H1 (cell line): Measurements from ENCODE around the gene EVC2. TPM values are rescaled to one million over a fixed set of nuclear protein-coding genes. Genes with fewer than 3 reads are reported as not detected.

Experiments used
- CTCF ChIA-PET: fragments of 300-600 bp; sonication (Branson Sonifier 250); formaldehyde crosslinking; loops from one replicate; lab custom pipeline; 2021; ENCODE audit not compliant: partially characterized antibody; lab: Charles Lee
- POLR2A ChIA-PET: fragments of 300-600 bp; sonication (Branson Sonifier 250); formaldehyde crosslinking; loops from one replicate; lab custom pipeline; 2021; ENCODE audit warnings: inconsistent platforms; ENCODE audit not compliant: partially characterized antibody; lab: Charles Lee
- DNase-seq, 2 experiments: peaks; one replicate each; pipeline versions ENCODE4 v3.0.0 to v3.0.0-alpha.2; 2010 to 2022; ENCODE audit warnings: low spot score in 2 of 2, low read depth in 1 of 2, mixed read lengths in 1 of 2
- FAIRE-seq: peaks from 2 replicates; lab custom pipeline; 2011; peaks lifted over from hg19 to GRCh38; lab: Jason Lieb, UNC
- H2AFZ ChIP-seq: 2 replicates; pipeline ENCODE4 v1.8.1; 2012; ENCODE audit warnings: low read length, inconsistent platforms
- H2AK5ac ChIP-seq: 2 replicates; pipeline ENCODE4 v1.6.1; 2013; ENCODE audit warnings: low read depth, low read length
- H2BK120ac ChIP-seq: replicated peaks from 2 replicates; pipeline ENCODE3; 2013; ENCODE audit warnings: low read depth, low read length, inconsistent platforms
- H2BK12ac ChIP-seq: 2 replicates; pipeline ENCODE4 v1.6.1; 2013; ENCODE audit warnings: low read depth, low read length
- H2BK15ac ChIP-seq: 2 replicates; pipeline ENCODE4 v1.6.1; 2013; ENCODE audit warnings: low read length
- H2BK20ac ChIP-seq: 2 replicates; pipeline ENCODE4 v1.6.1; 2013; ENCODE audit warnings: low read length
- H2BK5ac ChIP-seq: 2 replicates; pipeline ENCODE4 v1.6.1; 2013; ENCODE audit warnings: low read depth, low read length
- H3K14ac ChIP-seq: 2 replicates; pipeline ENCODE4 v1.6.1; 2013; ENCODE audit warnings: inconsistent platforms; ENCODE audit not compliant: insufficient read length
- H3K18ac ChIP-seq: 2 replicates; pipeline ENCODE4 v1.6.1; 2013; ENCODE audit warnings: low read length; ENCODE audit errors: extremely low read depth
- H3K23ac ChIP-seq: 2 replicates; pipeline ENCODE4 v1.6.1; 2013; ENCODE audit warnings: inconsistent platforms; ENCODE audit not compliant: insufficient read length
- H3K23me2 ChIP-seq: 2 replicates; pipeline ENCODE4 v1.6.1; 2013; ENCODE audit warnings: low read depth, low read length
- H3K27ac ChIP-seq: 2 replicates; pipeline ENCODE4 v1.6.1; 2011; ENCODE audit warnings: low read depth, low read length, inconsistent platforms
- H3K27me3 ChIP-seq, 4 experiments: replicated peaks in 1 of 4; 1 replicate in 1 of 4; 2 replicates in 3 of 4; pipeline versions ENCODE4 v1.6.1 to v1.8.1; 2011 to 2013; ENCODE audit warnings: low read length in 3 of 4, mild to moderate bottlenecking in 3 of 4, inconsistent platforms in 2 of 4, mixed read lengths in 2 of 4, moderate library complexity in 1 of 4; ENCODE audit not compliant: control insufficient read depth in 3 of 4, insufficient read depth in 3 of 4; ENCODE audit errors: extremely low read depth in 1 of 4
- H3K36me3 ChIP-seq, 4 experiments: 2 replicates each; pipeline versions ENCODE4 v1.6.1 to v1.8.1; 2011 to 2013; ENCODE audit warnings: mild to moderate bottlenecking in 4 of 4, low read length in 3 of 4, moderate library complexity in 2 of 4, control low read depth in 1 of 4, inconsistent platforms in 1 of 4; ENCODE audit not compliant: insufficient read depth in 4 of 4, control insufficient read depth in 2 of 4
- H3K4ac ChIP-seq: replicated peaks from 2 replicates; pipeline ENCODE3; 2013; ENCODE audit warnings: low read length, low read depth, mixed read lengths, inconsistent platforms; ENCODE audit not compliant: insufficient read length
- H3K4me1 ChIP-seq, 4 experiments: replicated peaks in 1 of 4; 1 replicate in 1 of 4; 2 replicates in 3 of 4; pipeline versions ENCODE4 v1.6.1 to v1.8.1; 2011 to 2013; ENCODE audit warnings: low read length in 3 of 4, inconsistent platforms in 2 of 4, mixed read lengths in 1 of 4; ENCODE audit not compliant: insufficient read depth in 4 of 4, control insufficient read depth in 3 of 4
- H3K4me2 ChIP-seq, 2 experiments: 2 replicates each; pipeline versions ENCODE4 v1.6.1 to v1.8.1; 2011 to 2013; ENCODE audit warnings: low read depth in 2 of 2, low read length in 2 of 2, control low read depth in 1 of 2, inconsistent platforms in 1 of 2, mild to moderate bottlenecking in 1 of 2; ENCODE audit not compliant: insufficient read depth in 1 of 2
- H3K4me3 ChIP-seq, 4 experiments: fragments of 200-600, 300-600 bp in 1 of 4; sonication (generic), shearing (Covaris generic), sonication (Bioruptor Twin) in 1 of 4; 2 replicates each; pipeline versions ENCODE4 v1.5.1 to v1.8.1; 2011 to 2016; ENCODE audit warnings: low read length in 4 of 4, low read depth in 3 of 4, control low read depth in 2 of 4, inconsistent platforms in 2 of 4, mild to moderate bottlenecking in 2 of 4, mixed read lengths in 1 of 4, moderate library complexity in 1 of 4; ENCODE audit not compliant: insufficient read depth in 2 of 4; ENCODE audit errors: extremely low read depth in 1 of 4
- H3K56ac ChIP-seq: replicated peaks from 2 replicates; pipeline ENCODE3; 2013; ENCODE audit warnings: low read depth, mild to moderate bottlenecking, mixed read lengths, low read length, inconsistent platforms; ENCODE audit not compliant: insufficient read length
- H3K79me1 ChIP-seq: 2 replicates; pipeline ENCODE4 v1.6.1; 2013; ENCODE audit warnings: low read depth, low read length, control low read depth
- H3K79me2 ChIP-seq, 2 experiments: 2 replicates each; pipeline versions ENCODE4 v1.6.1 to v1.8.1; 2012 to 2013; ENCODE audit warnings: low read length in 2 of 2, mild to moderate bottlenecking in 2 of 2, inconsistent platforms in 1 of 2; ENCODE audit not compliant: insufficient read depth in 2 of 2, control insufficient read depth in 1 of 2
- H3K9ac ChIP-seq, 4 experiments: replicated peaks in 1 of 4; 1 replicate in 1 of 4; 2 replicates in 3 of 4; pipeline versions ENCODE4 v1.6.1 to v1.8.1; 2011 to 2013; ENCODE audit warnings: low read depth in 3 of 4, low read length in 3 of 4, control low read depth in 2 of 4, mild to moderate bottlenecking in 2 of 4, moderate library complexity in 2 of 4, inconsistent platforms in 1 of 4; ENCODE audit errors: extremely low read depth in 1 of 4
- H3K9me3 ChIP-seq, 2 experiments: 2 replicates each; pipeline versions ENCODE4 v1.6.1 to v1.8.1; 2012 to 2013; ENCODE audit warnings: mild to moderate bottlenecking in 2 of 2, moderate library complexity in 2 of 2, control low read depth in 1 of 2, inconsistent platforms in 1 of 2, low read depth in 1 of 2, low read length in 1 of 2, mixed read lengths in 1 of 2; ENCODE audit not compliant: insufficient read depth in 2 of 2
- H4K20me1 ChIP-seq, 2 experiments: replicated peaks in 1 of 2; 2 replicates each; pipeline versions ENCODE3 to v1.8.1; 2011 to 2013; ENCODE audit warnings: inconsistent platforms in 2 of 2, low read length in 2 of 2, mild to moderate bottlenecking in 1 of 2; ENCODE audit not compliant: insufficient read depth in 2 of 2, control insufficient read depth in 1 of 2
- H4K5ac ChIP-seq: 2 replicates; pipeline ENCODE4 v1.6.1; 2013; ENCODE audit warnings: low read length, low read depth, mixed read lengths, inconsistent platforms; ENCODE audit not compliant: insufficient read length
- H4K8ac ChIP-seq: 2 replicates; pipeline ENCODE4 v1.8.0; 2013; ENCODE audit warnings: mild to moderate bottlenecking, moderate library complexity, low read length, inconsistent platforms; ENCODE audit not compliant: insufficient read depth; ENCODE audit errors: extremely low read depth
- H4K91ac ChIP-seq: replicated peaks from 2 replicates; pipeline ENCODE3; 2013; ENCODE audit warnings: low read length, mixed read lengths, inconsistent platforms; ENCODE audit not compliant: insufficient read length
- ASH2L ChIP-seq: fragments of 200-600, 300-600 bp; sonication (generic); IDR thresholded peaks from one replicate; pipeline ENCODE4 v1.7.1; 2017; ENCODE audit warnings: low read length
- ATF2 ChIP-seq: IDR thresholded peaks from 2 replicates; pipeline ENCODE4 v1.6.1; 2012; ENCODE audit warnings: low read length, inconsistent platforms
- CTBP2 ChIP-seq: IDR thresholded peaks from 2 replicates; pipeline ENCODE4 v1.7.0; 2011; ENCODE audit warnings: borderline replicate concordance, mild to moderate bottlenecking, moderate library complexity, mixed read lengths, low read length; ENCODE audit not compliant: insufficient read depth, insufficient read length
- GABPA ChIP-seq: IDR thresholded peaks from 2 replicates; pipeline ENCODE4 v1.6.1; 2011; ENCODE audit warnings: mild to moderate bottlenecking, low read length, moderate library complexity, borderline replicate concordance; ENCODE audit not compliant: insufficient read depth
- GTF2F1 ChIP-seq: IDR thresholded peaks from 2 replicates; pipeline ENCODE4 v1.6.1; 2012; ENCODE audit warnings: low read depth, low read length, improper control_type of control experiment, borderline replicate concordance
- JUN ChIP-seq: IDR thresholded peaks from 2 replicates; pipeline ENCODE4 v1.6.1; 2011; ENCODE audit warnings: low read depth, mild to moderate bottlenecking, improper control_type of control experiment, low read length
- POLR2AphosphoS5 ChIP-seq: IDR thresholded peaks from 2 replicates; pipeline ENCODE4 v1.6.1; 2011; ENCODE audit warnings: low read depth, low read length
- RAD21 ChIP-seq, 2 experiments: IDR thresholded peaks in 1 of 2; conservative IDR thresholded peaks in 1 of 2; 2 replicates each; pipeline ENCODE4 v1.6.1; 2011; ENCODE audit warnings: low read depth in 2 of 2, low read length in 2 of 2, improper control_type of control experiment in 1 of 2, inconsistent platforms in 1 of 2, mild to moderate bottlenecking in 1 of 2, moderate library complexity in 1 of 2
- RXRA ChIP-seq: IDR thresholded peaks from 2 replicates; pipeline ENCODE4 v1.6.1; 2011; ENCODE audit warnings: low read depth, mild to moderate bottlenecking, low read length, moderate library complexity; ENCODE audit not compliant: insufficient read depth
- SUZ12 ChIP-seq: fragments of 200-600 bp; sonication (generic); IDR thresholded peaks from 2 replicates; pipeline ENCODE4 v1.6.1; 2012; ENCODE audit warnings: mild to moderate bottlenecking, inconsistent platforms, low read length, moderate library complexity, mixed read lengths
- TEAD4 ChIP-seq: IDR thresholded peaks from 2 replicates; pipeline ENCODE4 v1.6.1; 2012; ENCODE audit warnings: low read depth, low read length, inconsistent platforms, mixed read lengths
- YY1 ChIP-seq: IDR thresholded peaks from 2 replicates; pipeline ENCODE4 v1.6.1; 2011; ENCODE audit warnings: low read depth, mild to moderate bottlenecking, low read length
- WGBS, 2 experiments: shearing (Covaris generic) in 1 of 2; methylation state at CpG; one replicate each; pipeline versions ENCODE4 v1.1.6 to v1.1.7; 2013 to 2015; ENCODE audit warnings: low lambda C conversion rate in 2 of 2, mixed read lengths in 2 of 2, inconsistent platforms in 1 of 2, low coverage in 1 of 2, missing lambda C conversion rate in 1 of 2; ENCODE audit not compliant: insufficient replicate concordance in 2 of 2, insufficient coverage in 1 of 2, insufficient read length in 1 of 2; ENCODE audit errors: extremely low coverage in 1 of 2, missing lambda C conversion rate in 1 of 2; 5-methylcytosine and 5-hydroxymethylcytosine counted together
- polyA plus RNA-seq, 7 experiments: library from polyadenylated mRNA; depleted of rRNA in 3 of 7; stranded (reverse) in 5 of 7; unstranded in 2 of 7; fragments of >200 nt in 5 of 7; fragments of 200-250 nt in 2 of 7; gene quantifications; 1 replicate in 5 of 7; 2 replicates in 1 of 7; 4 replicates in 1 of 7; pipeline versions ENCODE4 v1.2.1 to v1.2.3, GENCODE V29; 2011 to 2013; ENCODE audit warnings: missing spikeins in 2 of 7, mixed read lengths in 2 of 7
- total RNA-seq: library from RNA; stranded (reverse); fragmentation: NEBNext Ultra II Directional; extraction: Animal tissue kit (Norgen Biotek cat#: 25700); gene quantifications from 2 replicates; pipeline ENCODE4 v1.2.1, GENCODE V29; 2021

EVC2 gene
- total and polyA plus RNA-seq, 2 of the 8 experiments (the other 6 are each of a cell fraction or from before 2014, with no cell fraction given) = 0.73 to 5.9 TPM

- no peak overlapping the region for H3K4ac ChIP-seq
- POLR2A ChIA-PET = interaction anchor here (1.1 kb wide), 1 partner anchor 13 kb away, joined by 3 read pairs; no protein-coding TSS in a partner anchor
- TF ChIP-seq RXRA = no peak
- TF ChIP-seq SUZ12 = no peak
- TF ChIP-seq GTF2F1 = no peak
- TF ChIP-seq TEAD4 = no peak
- TF ChIP-seq RAD21 (IDR thresholded peaks at IDR 0.05 in 1 of 2, conservative IDR thresholded peaks at IDR 0.05 in 1 of 2; ENCODE audit: low read depth in 2 of 2, low read length in 2 of 2) = no peak
- TF ChIP-seq YY1 = no peak
- no peak for TF ChIP-seq CTBP2
- TF ChIP-seq ASH2L = no peak
- no peak for TF ChIP-seq ATF2
- no peak for TF ChIP-seq GABPA
- TF ChIP-seq JUN = no peak
- TF ChIP-seq POLR2AphosphoS5 = no peak
These were observed 7.9 kb downstream of the EVC2 start for GRCh38 chr4:5700459-5700858.

More at GRCh38 chr4:5700459-5700858, 7.9 kb downstream of the EVC2 start:
- Histone ChIP-seq H3K23me2 (no peaks in the 10 kb centered on the region), H2AFZ (no peak overlapping the region), H3K56ac (no peak overlapping the region), H4K20me1 (no peaks in the 10 kb centered on the region), H3K14ac (no peak overlapping the region), H3K27me3 (no peaks in the 10 kb centered on the region), H2BK12ac (no peak overlapping the region), H4K5ac (no peak overlapping the region), H3K4me1 (no peaks in the 10 kb centered on the region), H2BK20ac (no peak overlapping the region), H3K9me3 (peaks cover 4 to 8% of the 10 kb centered on the region in 2 experiments), H3K36me3 (peaks cover 0 to 9% (median 3%) of the 10 kb centered on the region in 4 experiments; a peak in 3 of 8 replicates), H3K18ac (no peak overlapping the region), H2BK120ac (no peak overlapping the region), H3K9ac (no peak overlapping the region), H4K8ac (no peak overlapping the region), H3K4me3 (no peak overlapping the region), H2AK5ac (no peak overlapping the region), H4K91ac (no peak overlapping the region), H3K79me2 (no peaks in the 10 kb centered on the region), H3K27ac (no peak overlapping the region), H2BK15ac (no peak overlapping the region), H3K23ac (no peak overlapping the region), H3K4me2 (no peak overlapping the region), H3K79me1 (no peaks in the 10 kb centered on the region), H2BK5ac (no peak overlapping the region)
- CTCF ChIA-PET = interaction anchor here (1.2 kb wide), 1 partner anchor 83 kb away, joined by 3 read pairs; no protein-coding TSS in a partner anchor
- no peak for FAIRE-seq
- 87% methylated on average over 5 of the region's 5 CpGs; no CpG with 5 or more reads in 1 of the 2 experiments for WGBS, 2 experiments
- no peak for DNase-seq
